Measurements from ENCODE around the gene ZNF346. TPM values are rescaled to one million over a fixed set of nuclear protein-coding genes. Genes with fewer than 3 reads are reported as not detected.

ZNF346 gene
- total and polyA plus RNA-seq, 2 experiments from 2014 or later = 32.5 TPM

- no peak for DNase-seq (ENCODE audit: low read depth in 1 of 2, low spot score in 1 of 2)
- Histone ChIP-seq H3K27ac (no peak overlapping the region), H3K36me3 (no peaks in the 10 kb centered on the region), H3K9me3 (ENCODE audit: low read depth) (no peaks in the 10 kb centered on the region), H3K4me1 (ENCODE audit: low read depth) (no peaks in the 10 kb centered on the region), H3K27me3 (no peaks in the 10 kb centered on the region), H3K4me3 (no peak overlapping the region)
- no peak for TF ChIP-seq CTCF (IDR thresholded peaks at IDR 0.05; ENCODE audit: low read depth, low read length)
Measured at GRCh38 chr5:177123789-177124485, 101.4 kb downstream of the ZNF346 start.

GRCh38 chr5:177124486-177124991 lies 102.0 kb downstream of the ZNF346 start:
- H3K4me3 ChIP-seq = no peak overlapping the region
- H3K27me3 ChIP-seq = no peaks in the 10 kb centered on the region
- no peak overlapping the region for H3K27ac ChIP-seq
- no peaks in the 10 kb centered on the region for H3K9me3 ChIP-seq (ENCODE audit: low read depth)
- no peaks in the 10 kb centered on the region for H3K4me1 ChIP-seq (ENCODE audit: low read depth)
- no peaks in the 10 kb centered on the region for H3K36me3 ChIP-seq
- DNase-seq (ENCODE audit: low read depth in 1 of 2, low spot score in 1 of 2) = no peak
- TF ChIP-seq CTCF (IDR thresholded peaks at IDR 0.05; ENCODE audit: low read depth, low read length) = no peak

- Histone ChIP-seq H3K27me3 (no peaks in the 10 kb centered on the region), H3K4me1 (ENCODE audit: low read depth) (no peaks in the 10 kb centered on the region), H3K4me3 (no peak overlapping the region), H3K36me3 (no peaks in the 10 kb centered on the region), H3K9me3 (ENCODE audit: low read depth) (no peaks in the 10 kb centered on the region), H3K27ac (no peak overlapping the region)
- no peak for DNase-seq (ENCODE audit: low read depth in 1 of 2, low spot score in 1 of 2)
- TF ChIP-seq CTCF (IDR thresholded peaks at IDR 0.05; ENCODE audit: low read depth, low read length) = no peak
Measured at GRCh38 chr5:177126771-177127170, 104.3 kb downstream of the ZNF346 start.

- Histone ChIP-seq H3K4me1 (ENCODE audit: low read depth) (no peaks in the 10 kb centered on the region), H3K27ac (no peak overlapping the region), H3K36me3 (no peaks in the 10 kb centered on the region), H3K27me3 (no peaks in the 10 kb centered on the region), H3K4me3 (no peak overlapping the region), H3K9me3 (ENCODE audit: low read depth) (no peaks in the 10 kb centered on the region)
- no peak for DNase-seq (ENCODE audit: low read depth in 1 of 2, low spot score in 1 of 2)
- no peak for TF ChIP-seq CTCF (IDR thresholded peaks at IDR 0.05; ENCODE audit: low read depth, low read length)
Measured at GRCh38 chr5:177128551-177128981, 106.1 kb downstream of the ZNF346 start.

GRCh38 chr5:177130211-177131018 lies 107.9 kb downstream of the ZNF346 start:
- Histone ChIP-seq H3K27ac (no peak overlapping the region), H3K9me3 (ENCODE audit: low read depth) (no peaks in the 10 kb centered on the region), H3K4me3 (no peak overlapping the region), H3K36me3 (peaks cover 2% of the 10 kb centered on the region), H3K4me1 (ENCODE audit: low read depth) (peaks cover 9% of the 10 kb centered on the region), H3K27me3 (no peaks in the 10 kb centered on the region)
- TF ChIP-seq CTCF (IDR thresholded peaks at IDR 0.05; ENCODE audit: low read depth, low read length) = no peak
- DNase-seq (ENCODE audit: low read depth in 1 of 2, low spot score in 1 of 2) = peak in 1 of 2 donors; percentile 40

Other genes with a start within 250 kb of the ZNF346 start
- gene UNC5A, start 212.1 kb upstream of the ZNF346 start, total RNA-seq = 0.86 and 1.4 TPM in 2 replicates
- 0.26 and 0.39 TPM in 2 replicates for gene UNC5A, start 212.1 kb upstream of the ZNF346 start, polyA plus RNA-seq
- gene HK3, start 123.3 kb upstream of the ZNF346 start, total RNA-seq = not detected in 2 replicates
- not detected in 2 replicates for gene HK3, start 123.3 kb upstream of the ZNF346 start, polyA plus RNA-seq
- gene UIMC1, start 15.9 kb upstream of the ZNF346 start, total RNA-seq = 20.4 and 30.8 TPM in 2 replicates
- gene UIMC1, start 15.9 kb upstream of the ZNF346 start, polyA plus RNA-seq = 22.3 and 25.3 TPM in 2 replicates
- 1.1 and 2.8 TPM in 2 replicates for gene FGFR4, start 64.2 kb downstream of the ZNF346 start, total RNA-seq
- gene FGFR4, start 64.2 kb downstream of the ZNF346 start, polyA plus RNA-seq = 0.96 and 1.8 TPM in 2 replicates
- 29.7 and 37.9 TPM in 2 replicates for gene NSD1, start 111.1 kb downstream of the ZNF346 start, total RNA-seq
- gene NSD1, start 111.1 kb downstream of the ZNF346 start, polyA plus RNA-seq = 37.8 and 44.0 TPM in 2 replicates